GM21360 (cell line): ENCODE measurements around the gene NDUFA3.

Experiments used
- ATAC-seq: cut with Tn5 transposase; IDR thresholded peaks from one replicate; pipeline ENCODE4 v1.9.1; 2021; ENCODE audit warnings: mild to moderate bottlenecking, moderate library complexity; ENCODE audit not compliant: unreplicated experiment

Gene NDUFA3

GRCh38 chr19:54107876-54108490, 5.3 kb downstream of the NDUFA3 start:
- no peak for ATAC-seq

- no peak for ATAC-seq
Observed at GRCh38 chr19:54108496-54108895, 5.8 kb downstream of the NDUFA3 start.

- no peak for ATAC-seq
Observed at GRCh38 chr19:54109651-54110050, 7.0 kb downstream of the NDUFA3 start.

GRCh38 chr19:54114340-54115108, 11.9 kb downstream of the NDUFA3 start:
- ATAC-seq: no peak

GRCh38 chr19:54115109-54116063, 12.7 kb downstream of the NDUFA3 start, which contains the start of the genes PRPF31 and TFPT:
TSS of gene PRPF31 (plus strand) at chr19:54115754. CDS start at chr19:54118279, 2,525 bp downstream.
TSS of gene TFPT (minus strand) at chr19:54115657. CDS start at chr19:54115269, 388 bp downstream.
- peak; percentile 81 for ATAC-seq

- no peak for ATAC-seq
Observed at GRCh38 chr19:54121259-54121658, 18.6 kb downstream of the NDUFA3 start.

- ATAC-seq: no peak
Observed at GRCh38 chr19:54123682-54124081, 21.0 kb downstream of the NDUFA3 start.

GRCh38 chr19:54124393-54124792, 21.7 kb downstream of the NDUFA3 start:
- no peak for ATAC-seq

GRCh38 chr19:54125713-54126112, 23.1 kb downstream of the NDUFA3 start:
- ATAC-seq: no peak

- ATAC-seq: no peak
Observed at GRCh38 chr19:54127688-54128440, 25.2 kb downstream of the NDUFA3 start.

- no peak for ATAC-seq
Observed at GRCh38 chr19:54128441-54128725, 25.7 kb downstream of the NDUFA3 start.

- no peak for ATAC-seq
Observed at GRCh38 chr19:54128796-54129616, 26.4 kb downstream of the NDUFA3 start.

GRCh38 chr19:54129617-54129996, 27.0 kb downstream of the NDUFA3 start:
- no peak for ATAC-seq

- no peak for ATAC-seq
Observed at GRCh38 chr19:54133312-54133956, 30.8 kb downstream of the NDUFA3 start.

- no peak for ATAC-seq
Observed at GRCh38 chr19:54133957-54134590, 31.4 kb downstream of the NDUFA3 start.

GRCh38 chr19:54136086-54136863, 33.6 kb downstream of the NDUFA3 start:
- ATAC-seq: no peak

GRCh38 chr19:54136864-54137698, 34.4 kb downstream of the NDUFA3 start:
- peak; percentile 73 for ATAC-seq
